NCI-H2227 (cell line): ENCODE measurements around the gene SVOP.

Experiments used
- DNase-seq: peaks from one replicate; lab custom pipeline; 2025; ENCODE audit not compliant: unreplicated experiment; lab: John Stamatoyannopoulos, UW

The SVOP gene

GRCh38 chr12:108980831-108981618 lies 39.8 kb downstream of the SVOP start:
- DNase-seq, result no peak

GRCh38 chr12:108977360-108977759 lies 43.5 kb downstream of the SVOP start:
- no peak for DNase-seq

- no peak for DNase-seq
Observed at GRCh38 chr12:108975024-108975593, 45.8 kb downstream of the SVOP start.

DNA sequence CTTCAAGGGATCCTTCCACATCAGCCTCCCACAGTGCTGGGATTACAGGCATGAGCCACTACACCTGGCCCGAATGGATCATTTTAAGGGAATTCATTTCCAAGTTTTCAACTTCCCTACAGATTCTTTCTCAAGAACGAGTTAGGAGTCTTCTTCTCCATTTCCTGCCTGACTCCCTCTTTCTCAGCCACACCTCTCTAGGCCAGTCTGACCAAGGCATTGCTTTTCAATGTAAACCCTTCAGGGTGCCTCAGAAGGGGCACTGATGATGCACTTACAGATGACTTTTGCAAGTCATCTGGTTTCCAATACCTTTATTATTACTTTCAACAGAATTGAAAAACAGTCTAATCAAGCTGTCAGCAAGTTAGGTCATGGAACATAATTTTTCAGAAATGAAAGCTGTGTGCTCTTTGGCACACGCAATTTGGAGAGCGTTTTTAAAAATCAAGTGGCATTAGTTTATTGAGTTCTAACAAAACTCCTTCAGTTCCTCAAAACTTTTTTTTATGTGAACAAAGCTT lies 47.2 kb downstream of the SVOP start:
- DNase-seq, result no peak

DNA sequence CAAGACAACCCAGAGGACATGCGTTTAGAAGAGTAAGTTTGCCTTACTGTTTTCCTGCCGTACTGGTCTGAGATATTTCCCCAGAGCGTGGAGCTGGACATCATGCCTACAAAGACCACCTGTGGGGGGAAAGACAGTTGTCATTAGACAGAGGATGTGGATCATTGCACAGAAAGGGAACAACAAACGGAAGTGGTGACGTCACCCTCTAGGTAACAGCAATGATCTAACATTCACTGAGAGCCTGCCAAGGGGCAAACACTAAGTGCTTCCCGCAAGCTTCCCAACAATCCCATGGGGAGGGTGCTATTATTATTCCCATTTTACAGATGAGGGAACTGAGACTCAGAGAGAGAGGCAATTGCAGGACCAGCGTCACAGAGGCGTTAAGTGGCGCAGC lies 48.5 kb downstream of the SVOP start:
- DNase-seq, result no peak

DNA sequence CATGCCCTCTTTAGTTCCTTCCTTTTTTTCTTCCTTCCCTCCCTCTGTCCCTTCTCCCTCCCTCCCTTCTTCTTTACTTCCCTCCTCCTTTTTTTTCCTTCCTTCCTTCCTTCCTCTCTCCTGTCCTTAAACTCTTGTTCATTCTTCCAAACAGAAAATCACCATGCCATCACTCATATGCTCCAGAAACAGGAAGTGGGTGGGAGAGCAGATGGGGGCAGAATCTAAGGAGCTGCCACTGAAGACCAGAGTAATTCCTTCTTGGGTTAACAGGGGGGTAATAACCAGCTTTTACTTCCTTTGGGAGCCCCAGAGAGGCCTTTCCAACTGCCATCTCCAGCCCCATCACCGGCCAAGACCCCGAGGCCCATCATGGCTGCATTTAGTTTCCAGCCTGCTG lies 51.2 kb downstream of the SVOP start:
- DNase-seq, result no peak

- DNase-seq, result peak; percentile 18
Observed at GRCh38 chr12:108967869-108968540, 52.9 kb downstream of the SVOP start.

DNA sequence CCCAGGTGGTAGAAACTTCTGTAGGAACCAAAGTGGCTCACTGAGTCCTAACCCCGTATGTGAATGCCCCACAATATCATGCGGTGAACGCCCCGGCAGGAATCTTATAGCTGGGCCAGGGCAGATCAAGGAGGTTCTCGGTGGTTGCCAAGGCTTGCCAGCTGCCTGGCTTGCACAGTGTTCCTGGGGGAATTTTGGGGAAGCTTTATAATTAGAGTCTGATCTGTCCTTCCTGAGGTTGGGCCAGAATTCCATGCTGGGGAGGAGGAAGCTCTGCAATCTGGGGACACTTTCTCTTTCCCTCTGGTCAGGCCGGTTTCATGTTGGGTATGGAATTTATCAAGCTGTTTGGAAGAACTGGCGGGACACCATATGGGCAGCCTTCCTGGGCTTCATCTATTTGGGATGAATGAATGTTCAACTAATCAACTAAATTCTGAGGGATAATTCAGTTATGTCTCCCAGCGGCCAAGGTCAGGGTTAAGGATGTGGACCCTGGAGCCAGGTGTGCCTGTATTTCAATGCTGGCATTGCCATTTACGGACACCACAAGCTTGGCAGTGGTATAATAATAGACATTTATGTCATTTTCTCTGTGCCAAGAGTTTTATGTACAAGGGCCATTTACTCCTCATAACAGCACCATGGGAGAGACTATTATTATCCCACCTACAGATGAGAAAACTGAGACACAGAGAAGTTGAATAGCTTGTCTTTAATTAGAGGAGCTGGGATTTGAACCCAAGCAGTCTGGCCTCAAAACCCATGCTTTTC lies 54.3 kb downstream of the SVOP start:
- DNase-seq, result no peak

DNA sequence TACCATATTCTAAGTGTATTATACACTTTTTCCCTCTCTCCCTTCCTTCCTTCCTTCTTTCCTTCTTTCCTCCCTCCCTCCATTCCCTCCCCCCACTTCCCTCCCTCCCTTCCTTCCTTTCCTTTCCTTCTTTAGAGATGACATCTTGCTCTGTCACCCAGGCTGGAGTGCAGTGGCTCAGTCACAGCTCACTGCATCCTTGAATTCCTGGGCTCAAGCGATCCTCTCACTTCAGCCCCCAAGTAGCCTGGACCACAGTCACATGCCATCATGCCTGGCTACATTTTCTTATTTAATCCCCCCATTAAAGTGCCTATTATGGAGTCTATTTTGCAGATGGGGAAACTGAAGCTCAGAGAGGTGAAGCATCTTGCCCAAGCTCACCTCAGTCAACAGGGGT lies 55.0 kb downstream of the SVOP start:
- no peak for DNase-seq

GRCh38 chr12:108964371-108965352 lies 56.2 kb downstream of the SVOP start:
- no peak for DNase-seq

GRCh38 chr12:108962256-108962655 lies 58.6 kb downstream of the SVOP start:
- no peak for DNase-seq

GRCh38 chr12:108959748-108960655 lies 60.9 kb downstream of the SVOP start:
- no peak for DNase-seq

DNA sequence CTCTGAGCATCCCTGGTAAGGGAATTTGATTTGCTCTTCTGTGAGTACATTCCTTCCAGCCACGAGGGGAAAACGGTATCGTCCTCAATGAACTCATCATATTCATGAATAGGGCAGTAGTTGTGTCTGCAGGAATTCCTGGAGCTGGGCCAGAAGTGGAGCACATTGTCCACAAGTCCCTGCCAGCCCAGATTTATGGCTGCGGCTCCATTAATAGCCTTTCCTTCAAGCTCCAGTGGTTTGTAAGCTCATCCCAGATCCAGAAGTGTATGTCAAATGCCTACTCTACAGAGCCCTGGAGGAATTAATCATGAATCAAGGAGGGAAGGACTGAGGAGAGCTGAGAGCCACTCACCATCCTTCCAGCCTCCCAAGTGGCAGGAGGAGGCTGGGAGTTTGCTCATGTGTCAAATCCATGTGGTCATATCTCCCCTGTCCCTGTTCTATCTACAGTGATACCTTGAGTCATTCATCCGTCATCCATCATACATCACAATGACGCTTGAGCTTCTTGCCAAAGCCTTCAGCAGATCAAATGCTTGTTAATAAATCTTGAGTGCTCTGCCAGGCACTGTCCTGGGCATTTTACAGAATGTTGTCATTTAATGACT lies 65.5 kb downstream of the SVOP start:
- peak; percentile 87 for DNase-seq

DNA sequence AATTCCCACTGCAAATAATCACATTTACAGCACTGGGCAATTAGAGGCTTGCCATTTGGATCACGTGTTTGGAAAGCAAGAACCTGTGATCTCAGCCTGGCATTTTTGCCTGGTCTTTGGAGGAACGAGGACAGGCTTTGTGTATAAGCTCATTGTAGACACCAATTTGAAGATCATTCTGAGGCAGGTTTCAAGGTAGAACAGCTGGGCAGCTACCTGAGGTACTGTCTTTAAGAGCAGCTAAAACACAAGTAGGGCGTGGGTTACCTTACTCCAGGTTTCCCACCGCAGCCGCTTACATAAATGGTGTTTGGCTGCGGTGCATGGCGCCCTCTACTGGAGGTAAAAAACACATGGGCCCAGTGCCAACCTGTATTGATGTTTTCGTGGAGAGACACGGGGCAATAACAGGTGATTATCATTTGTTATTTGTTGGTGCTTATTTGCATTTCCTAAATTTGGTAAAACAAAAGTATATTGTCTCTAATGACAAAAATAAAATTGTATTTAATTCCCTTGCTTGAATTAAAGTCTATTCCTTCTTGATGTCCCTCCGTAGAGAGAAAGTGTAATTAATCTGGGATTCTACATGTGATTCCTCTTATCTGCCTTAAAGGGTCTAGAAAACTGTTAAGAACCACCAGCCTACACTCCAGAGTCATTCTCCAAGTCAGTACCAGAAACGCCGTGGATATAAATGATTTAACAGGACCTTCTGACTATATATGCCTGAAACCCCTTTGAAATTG lies 69.7 kb downstream of the SVOP start:
- DNase-seq, result peak; percentile 85

GRCh38 chr12:108949976-108950375 lies 70.9 kb downstream of the SVOP start:
- DNase-seq, result no peak

- DNase-seq, result no peak
Observed at GRCh38 chr12:108948367-108948766, 72.5 kb downstream of the SVOP start.

GRCh38 chr12:108947097-108947496 lies 73.8 kb downstream of the SVOP start:
- no peak for DNase-seq

DNA sequence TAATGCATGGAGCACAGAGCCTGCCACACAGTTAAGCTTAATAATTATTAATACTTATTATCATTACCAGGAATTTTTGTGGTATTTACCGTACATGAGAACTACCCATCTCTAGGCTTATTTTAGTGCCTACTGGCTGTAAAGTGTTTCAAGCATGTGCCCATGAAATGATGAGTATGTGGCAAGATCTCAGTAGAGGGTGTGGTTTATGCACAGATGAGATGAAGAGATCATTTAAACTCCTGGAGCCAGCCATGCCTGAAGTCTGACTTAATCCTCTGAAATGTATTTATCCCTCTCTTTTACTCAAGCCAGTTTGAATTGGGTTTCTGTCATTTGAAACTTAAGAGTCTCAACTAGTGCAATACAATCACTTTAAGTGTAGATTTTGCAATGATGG lies 80.7 kb downstream of the SVOP start:
- DNase-seq, result no peak
